ENCODE results near the gene CHADL.

DNA sequence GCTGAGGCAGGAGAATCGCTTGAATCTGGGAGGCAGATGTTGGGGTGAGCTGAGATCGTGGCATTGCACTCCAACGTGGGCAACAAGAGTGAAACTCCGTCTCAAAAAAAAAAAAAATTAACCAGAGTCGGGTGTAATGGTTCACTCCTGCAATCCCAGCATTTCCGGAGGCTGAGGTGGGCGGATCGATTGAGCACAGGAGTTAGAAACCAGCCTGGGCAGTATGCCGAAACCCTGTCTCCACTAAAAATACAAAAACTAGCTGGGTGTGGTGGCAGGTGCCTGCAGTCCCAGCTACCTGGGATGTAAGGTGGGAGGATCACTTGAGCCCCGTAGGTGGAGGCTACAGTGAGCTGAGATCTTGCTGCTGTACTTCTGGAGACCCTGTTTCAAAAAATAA is 43.7 kb upstream of the CHADL start:
- TF ChIP-seq POLR2AphosphoS5 (IDR thresholded peaks at IDR 0.05; ENCODE audit: low read depth, low read length) (no peak), EZH2 (IDR thresholded peaks at IDR 0.05; ENCODE audit: low read depth, low read length, severe bottlenecking) (no peak), ASH2L (IDR thresholded peaks at IDR 0.05; ENCODE audit: low read length) (no peak), KDM1A (IDR thresholded peaks at IDR 0.05; ENCODE audit: borderline replicate concordance, low read length) (no peak), TAF7 (optimal IDR thresholded peaks at IDR 0.05; ENCODE audit: borderline replicate concordance, low read depth, low read length) (no peak), JUN (IDR thresholded peaks at IDR 0.05; ENCODE audit: low read depth, low read length) (no peak), TAF1 (IDR thresholded peaks at IDR 0.05; ENCODE audit: low read depth, low read length) (no peak), YY1 (IDR thresholded peaks at IDR 0.05; ENCODE audit: low read depth, low read length) (no peak), CHD2 (IDR thresholded peaks at IDR 0.05; ENCODE audit: low read length) (no peak), EGR1 (IDR thresholded peaks at IDR 0.05; ENCODE audit: borderline replicate concordance, low read depth, low read length) (no peak)
- TF ChIP-seq, protein P1, sequence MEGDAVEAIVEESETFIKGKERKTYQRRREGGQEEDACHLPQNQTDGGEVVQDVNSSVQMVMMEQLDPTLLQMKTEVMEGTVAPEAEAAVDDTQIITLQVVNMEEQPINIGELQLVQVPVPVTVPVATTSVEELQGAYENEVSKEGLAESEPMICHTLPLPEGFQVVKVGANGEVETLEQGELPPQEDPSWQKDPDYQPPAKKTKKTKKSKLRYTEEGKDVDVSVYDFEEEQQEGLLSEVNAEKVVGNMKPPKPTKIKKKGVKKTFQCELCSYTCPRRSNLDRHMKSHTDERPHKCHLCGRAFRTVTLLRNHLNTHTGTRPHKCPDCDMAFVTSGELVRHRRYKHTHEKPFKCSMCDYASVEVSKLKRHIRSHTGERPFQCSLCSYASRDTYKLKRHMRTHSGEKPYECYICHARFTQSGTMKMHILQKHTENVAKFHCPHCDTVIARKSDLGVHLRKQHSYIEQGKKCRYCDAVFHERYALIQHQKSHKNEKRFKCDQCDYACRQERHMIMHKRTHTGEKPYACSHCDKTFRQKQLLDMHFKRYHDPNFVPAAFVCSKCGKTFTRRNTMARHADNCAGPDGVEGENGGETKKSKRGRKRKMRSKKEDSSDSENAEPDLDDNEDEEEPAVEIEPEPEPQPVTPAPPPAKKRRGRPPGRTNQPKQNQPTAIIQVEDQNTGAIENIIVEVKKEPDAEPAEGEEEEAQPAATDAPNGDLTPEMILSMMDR (IDR thresholded peaks at IDR 0.05; ENCODE audit: control extremely low read depth in 1 of 3, insufficient read depth in 1 of 3, low read depth in 1 of 3, low read length in 3 of 3), result no peak
- TF ChIP-seq, protein P2, sequence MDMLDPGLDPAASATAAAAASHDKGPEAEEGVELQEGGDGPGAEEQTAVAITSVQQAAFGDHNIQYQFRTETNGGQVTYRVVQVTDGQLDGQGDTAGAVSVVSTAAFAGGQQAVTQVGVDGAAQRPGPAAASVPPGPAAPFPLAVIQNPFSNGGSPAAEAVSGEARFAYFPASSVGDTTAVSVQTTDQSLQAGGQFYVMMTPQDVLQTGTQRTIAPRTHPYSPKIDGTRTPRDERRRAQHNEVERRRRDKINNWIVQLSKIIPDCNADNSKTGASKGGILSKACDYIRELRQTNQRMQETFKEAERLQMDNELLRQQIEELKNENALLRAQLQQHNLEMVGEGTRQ (IDR thresholded peaks at IDR 0.05; ENCODE audit: low read length), result no peak
